T47D (cell line): ENCODE measurements around the gene NADK.
"Not testable (repeated sequence)": the region's sequence is repeated elsewhere in the genome, so short reads cannot be mapped to it uniquely, and the experiment has no call there.

ENCODE experiments used
- DNase-seq, 2 experiments: peaks; one replicate each; pipeline versions ENCODE4 v3.0.0 to v3.0.0-alpha.2; 2011 to 2012; ENCODE audit warnings: low read depth in 1 of 2, low spot score in 1 of 2
- JUND ChIP-seq: IDR thresholded peaks from 2 replicates; pipeline ENCODE4 v1.6.1; 2012; ENCODE audit warnings: low read depth
- in situ Hi-C: cut with HindIII; loops from 2 replicates; pipeline ENCODE4 v1.10.0; 2016; ENCODE audit warnings: low sequenced_read_pairs, low pct_unique_long_range_greater_than_20kb

The NADK gene

DNA sequence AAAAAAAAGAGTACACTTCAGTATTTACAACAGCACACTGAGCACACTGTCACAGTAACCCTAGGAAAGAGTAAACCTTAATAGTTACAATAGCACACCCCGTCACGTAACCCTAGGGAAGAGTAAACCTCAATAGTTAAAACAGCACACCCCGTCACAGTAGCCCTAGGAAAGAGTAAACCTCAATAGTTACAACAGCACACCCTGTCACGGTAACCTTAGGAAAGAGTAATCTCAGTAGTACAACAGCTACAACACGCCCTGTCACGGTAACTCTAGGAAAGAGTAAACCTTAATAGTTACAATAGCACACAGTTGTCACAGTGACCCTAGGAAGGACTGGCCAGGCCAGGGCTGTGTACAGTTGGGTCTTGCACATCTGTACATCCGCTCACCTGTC lies 57.1 kb downstream of the NADK start:
- in situ Hi-C loops: no loop called here
- no peak for DNase-seq
- no peak for TF ChIP-seq JUND

GRCh38 chr1:1715109-1715883 lies 63.0 kb downstream of the NADK start:
- DNase-seq, in situ Hi-C loops: not testable (repeated sequence)

GRCh38 chr1:1707897-1708296 lies 70.4 kb downstream of the NADK start:
- in situ Hi-C loops, DNase-seq: not testable (repeated sequence)

DNA sequence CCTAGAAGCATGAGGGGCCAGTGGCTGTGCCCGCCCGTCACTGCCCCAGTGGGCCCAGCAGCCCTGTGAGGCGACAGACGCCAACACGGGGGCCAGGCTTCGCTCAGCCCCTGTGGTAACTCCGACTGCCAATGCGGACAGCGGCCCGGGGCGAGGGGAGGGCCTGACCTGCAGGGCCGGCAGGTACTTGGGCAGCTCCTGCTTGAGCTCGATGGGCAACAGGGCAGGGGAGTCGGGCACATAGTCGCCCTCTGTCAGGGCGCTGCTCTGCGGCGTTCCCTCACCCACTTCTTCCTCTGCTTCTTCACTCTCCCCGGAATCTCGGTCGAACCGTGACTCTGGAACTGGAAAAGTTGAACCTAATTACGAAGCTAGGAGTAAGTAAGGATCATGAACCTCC lies 71.0 kb downstream of the NADK start:
- in situ Hi-C loops, DNase-seq: not testable (repeated sequence)

DNA sequence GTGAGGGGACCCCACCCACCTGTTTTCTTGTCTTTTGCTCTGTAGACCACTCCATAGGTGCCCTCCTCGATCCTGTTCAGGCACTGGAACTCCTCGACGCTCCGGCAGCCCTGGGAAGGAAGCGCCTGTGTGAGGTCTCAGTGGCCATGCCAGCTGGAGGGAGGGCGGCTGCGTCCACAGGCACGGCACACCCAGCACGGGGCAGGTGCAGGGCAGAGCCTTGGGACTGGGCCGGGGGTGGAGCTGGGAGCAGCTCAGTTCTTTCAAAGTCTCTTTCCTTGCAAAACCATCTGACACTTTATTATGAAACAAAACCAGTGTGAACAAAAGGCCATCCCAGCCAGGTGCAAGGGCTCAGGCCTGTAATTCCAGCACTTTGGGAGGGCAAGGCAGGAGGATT lies 72.6 kb downstream of the NADK start:
- DNase-seq, in situ Hi-C loops: not testable (repeated sequence)

GRCh38 chr1:1704284-1704957 lies 73.8 kb downstream of the NADK start:
- DNase-seq, in situ Hi-C loops: not testable (repeated sequence)

DNA sequence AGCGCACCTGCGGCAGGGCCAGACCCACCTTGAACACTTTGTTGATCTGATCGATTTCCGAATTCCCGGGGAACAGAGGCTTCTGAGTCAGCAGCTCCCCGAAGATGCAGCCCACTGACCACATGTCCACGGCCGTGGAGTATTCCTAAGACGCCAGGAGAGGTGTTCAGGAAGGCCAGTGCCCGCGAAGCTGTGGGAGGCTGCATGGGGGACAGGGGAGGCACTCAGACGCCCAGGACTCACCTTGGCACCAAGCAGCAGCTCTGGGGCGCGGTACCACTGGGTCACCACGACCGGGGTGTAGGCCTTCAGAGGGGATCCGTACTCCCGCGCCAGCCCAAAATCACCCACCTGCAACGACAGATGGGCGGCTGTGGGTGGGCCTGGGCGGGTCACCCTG lies 74.5 kb downstream of the NADK start:
- in situ Hi-C loops: no loop called here
- no peak for DNase-seq
- TF ChIP-seq JUND: no peak

- in situ Hi-C loops, DNase-seq: not testable (repeated sequence)
These were observed 75.8 kb downstream of the NADK start for GRCh38 chr1:1702506-1702905.
